Lower lobe of right lung (tissue), 2 donors: ENCODE data around the gene CAMK2G. TPM values are rescaled to one million over a fixed set of nuclear protein-coding genes. Genes with fewer than 3 reads are reported as not detected.

Source experiments
- ATAC-seq, 2 donors: fragments of 200-7000 bp; cut with Tn5 transposase; one replicate each; pipeline ENCODE4 v1.9.1; 2020 to 2022; ENCODE audit warnings: mild to moderate bottlenecking in 2 of 2, moderate library complexity in 2 of 2
- DNase-seq: peaks from one replicate; pipeline ENCODE4 v3.0.0-alpha.2; 2020
- H3K27ac ChIP-seq: fragments of 200-600 bp; one replicate; pipeline ENCODE4 v1.8.0; 2022
- H3K27me3 ChIP-seq: fragments of 200-600 bp; one replicate; pipeline ENCODE4 v1.8.0; 2022; ENCODE audit warnings: low read depth
- H3K36me3 ChIP-seq: fragments of 200-600 bp; one replicate; pipeline ENCODE4 v1.8.0; 2022; ENCODE audit warnings: mild to moderate bottlenecking
- H3K4me1 ChIP-seq: fragments of 200-600 bp; one replicate; pipeline ENCODE4 v1.8.0; 2022
- H3K4me3 ChIP-seq: fragments of 200-600 bp; one replicate; pipeline ENCODE4 v1.8.0; 2022; ENCODE audit warnings: mild to moderate bottlenecking
- H3K9me3 ChIP-seq: fragments of 200-600 bp; one replicate; pipeline ENCODE4 v1.8.0; 2022
- intact Hi-C: fragments of 100-400 bp; cut with DNase I; formaldehyde crosslinking; loops from one replicate; pipeline ENCODE4 v1.11.0; 2022
- total RNA-seq: library from RNA; stranded (reverse); fragmentation: NEBNext Ultra II Directional; extraction: Animal tissue kit (Norgen Biotek cat#: 25700); gene quantifications from one replicate; pipeline ENCODE4 v1.2.1, GENCODE V29; 2021
- TF ChIP-seq, protein P1 (sequence below): fragments of 200-600 bp; IDR thresholded peaks from one replicate; pipeline ENCODE4 v1.8.0; 2022; ENCODE audit warnings: antibody characterized with exemption, mild to moderate bottlenecking
- donor health status: DM: no; HTN: yes; CAD: no; lungs with severe emphysema.

The CAMK2G gene
- total RNA-seq, 1 donor from 2014 or later: 38.4 TPM

DNA sequence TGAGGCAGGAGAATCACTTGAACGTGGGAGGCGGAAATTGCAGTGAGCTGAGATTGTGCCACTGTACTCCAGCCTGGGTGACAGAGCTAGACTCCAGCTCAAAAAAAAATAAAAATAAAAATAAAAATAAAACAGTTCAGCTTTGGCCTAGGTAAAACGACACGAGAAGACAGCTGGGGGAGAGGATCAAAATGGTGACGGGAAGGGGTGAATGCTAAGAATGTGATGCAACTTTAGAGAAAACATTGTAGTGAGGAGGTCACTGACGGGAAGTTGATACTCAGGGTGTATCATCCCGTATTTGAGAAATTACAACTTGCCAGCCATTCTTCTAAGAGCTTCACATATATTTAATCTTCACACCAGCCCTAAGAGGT lies 64.0 kb downstream of the CAMK2G start:
- Histone ChIP-seq H3K4me1 (peaks cover 24% of the 10 kb centered on the region), H3K27ac (peak overlapping the region; percentile 95), H3K9me3 (no peaks in the 10 kb centered on the region), H3K36me3 (peaks cover 55% of the 10 kb centered on the region), H3K4me3 (peak overlapping the region; percentile 94), H3K27me3 (no peaks in the 10 kb centered on the region)
- intact Hi-C loops: no loop called here
- no peak for ATAC-seq
- TF ChIP-seq, protein P1, sequence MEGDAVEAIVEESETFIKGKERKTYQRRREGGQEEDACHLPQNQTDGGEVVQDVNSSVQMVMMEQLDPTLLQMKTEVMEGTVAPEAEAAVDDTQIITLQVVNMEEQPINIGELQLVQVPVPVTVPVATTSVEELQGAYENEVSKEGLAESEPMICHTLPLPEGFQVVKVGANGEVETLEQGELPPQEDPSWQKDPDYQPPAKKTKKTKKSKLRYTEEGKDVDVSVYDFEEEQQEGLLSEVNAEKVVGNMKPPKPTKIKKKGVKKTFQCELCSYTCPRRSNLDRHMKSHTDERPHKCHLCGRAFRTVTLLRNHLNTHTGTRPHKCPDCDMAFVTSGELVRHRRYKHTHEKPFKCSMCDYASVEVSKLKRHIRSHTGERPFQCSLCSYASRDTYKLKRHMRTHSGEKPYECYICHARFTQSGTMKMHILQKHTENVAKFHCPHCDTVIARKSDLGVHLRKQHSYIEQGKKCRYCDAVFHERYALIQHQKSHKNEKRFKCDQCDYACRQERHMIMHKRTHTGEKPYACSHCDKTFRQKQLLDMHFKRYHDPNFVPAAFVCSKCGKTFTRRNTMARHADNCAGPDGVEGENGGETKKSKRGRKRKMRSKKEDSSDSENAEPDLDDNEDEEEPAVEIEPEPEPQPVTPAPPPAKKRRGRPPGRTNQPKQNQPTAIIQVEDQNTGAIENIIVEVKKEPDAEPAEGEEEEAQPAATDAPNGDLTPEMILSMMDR: no peak
- no peak for DNase-seq

- peak overlapping the region; percentile 95 for H3K27ac ChIP-seq
- peaks cover 56% of the 10 kb centered on the region for H3K36me3 ChIP-seq
- ATAC-seq: no peak
- H3K4me3 ChIP-seq: no peak overlapping the region
- no peaks in the 10 kb centered on the region for H3K27me3 ChIP-seq
- no peaks in the 10 kb centered on the region for H3K9me3 ChIP-seq
- no peak for DNase-seq
- TF ChIP-seq, protein P1: no peak
- peaks cover 24% of the 10 kb centered on the region for H3K4me1 ChIP-seq
- intact Hi-C loops: no loop called here
Measured at GRCh38 chr10:73809061-73809818, 65.1 kb downstream of the CAMK2G start.

DNA sequence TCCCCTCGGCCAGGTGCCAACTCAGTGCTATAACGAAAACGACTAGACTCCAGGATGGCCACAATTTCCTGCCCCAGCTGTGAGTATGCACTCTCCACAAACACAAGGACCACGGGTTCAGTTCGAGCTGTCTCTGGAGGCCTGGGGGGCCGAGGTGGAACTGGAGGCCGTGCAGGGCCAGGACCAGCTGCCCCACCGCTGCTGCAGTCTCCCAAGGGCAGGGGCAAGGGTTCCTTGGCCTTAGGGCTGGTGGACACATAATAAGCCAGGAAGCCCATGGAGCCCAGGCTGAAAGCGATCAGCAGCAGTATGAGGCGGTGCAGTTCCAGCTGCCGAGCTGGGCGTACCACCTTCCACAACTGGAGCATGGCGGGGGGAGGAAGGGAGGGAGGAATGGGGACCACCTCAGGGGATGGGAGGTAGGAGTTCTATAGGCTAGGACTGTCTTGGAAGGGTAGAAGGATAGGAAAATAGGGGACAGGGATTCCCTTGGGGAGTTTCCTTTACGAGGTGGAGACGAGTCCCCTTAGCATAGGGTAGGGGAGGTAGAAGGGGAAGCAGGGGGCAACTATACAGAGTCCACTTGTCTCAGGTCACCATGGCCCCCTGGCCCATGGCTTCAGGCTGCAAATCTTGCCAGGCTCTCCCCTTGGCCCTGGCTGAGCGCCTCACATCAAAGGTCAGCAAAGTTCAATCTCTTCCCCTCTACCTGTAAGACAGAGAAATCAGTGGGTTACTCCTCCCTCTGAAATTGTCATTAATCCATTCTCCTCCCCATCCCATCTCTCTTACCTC lies 66.1 kb downstream of the CAMK2G start:
- TF ChIP-seq, protein P1: no peak
- intact Hi-C loops: no loop called here
- DNase-seq (no peak), ATAC-seq (no peak)
- Histone ChIP-seq H3K36me3 (peaks cover 56% of the 10 kb centered on the region), H3K4me3 (peak overlapping the region; percentile 8), H3K27ac (no peak overlapping the region), H3K9me3 (no peaks in the 10 kb centered on the region), H3K4me1 (peaks cover 24% of the 10 kb centered on the region), H3K27me3 (no peaks in the 10 kb centered on the region)

DNA sequence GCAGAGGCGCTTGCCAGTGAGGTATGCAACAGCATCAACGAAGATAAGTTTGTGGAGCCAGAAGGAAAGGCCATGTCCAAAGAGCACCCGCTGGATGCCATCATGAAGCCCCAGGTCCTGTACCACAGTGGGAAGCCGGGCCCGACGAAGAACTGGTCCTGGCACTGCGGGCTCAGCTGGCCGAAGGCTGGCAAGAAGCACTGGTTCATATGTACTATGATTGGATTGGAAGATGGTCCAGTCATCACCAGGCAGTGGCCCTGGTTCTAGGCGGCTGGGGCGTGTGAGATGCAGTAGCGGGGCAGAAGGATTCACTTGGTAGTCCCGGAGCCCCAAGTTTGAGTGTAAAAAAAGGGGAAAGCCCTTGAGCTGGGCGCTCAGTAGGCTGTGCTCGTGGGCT lies 66.9 kb downstream of the CAMK2G start:
- no peaks in the 10 kb centered on the region for H3K9me3 ChIP-seq
- H3K27me3 ChIP-seq: no peaks in the 10 kb centered on the region
- no peak overlapping the region for H3K4me3 ChIP-seq
- H3K4me1 ChIP-seq: peaks cover 24% of the 10 kb centered on the region
- ATAC-seq (no peak), DNase-seq (no peak)
- intact Hi-C loops: no loop called here
- H3K27ac ChIP-seq: no peak overlapping the region
- TF ChIP-seq, protein P1: no peak
- peaks cover 63% of the 10 kb centered on the region for H3K36me3 ChIP-seq

GRCh38 chr10:73806176-73806950 lies 68.0 kb downstream of the CAMK2G start:
- H3K36me3 ChIP-seq: peaks cover 75% of the 10 kb centered on the region
- no peak overlapping the region for H3K27ac ChIP-seq
- intact Hi-C loops: no loop called here
- ATAC-seq (no peak), DNase-seq (no peak)
- no peaks in the 10 kb centered on the region for H3K9me3 ChIP-seq
- peaks cover 24% of the 10 kb centered on the region for H3K4me1 ChIP-seq
- TF ChIP-seq, protein P1: no peak
- H3K27me3 ChIP-seq: no peaks in the 10 kb centered on the region
- H3K4me3 ChIP-seq: peak overlapping the region; percentile 14
